ENCODE results near the gene SSTR3. TPM values are rescaled to one million over a fixed set of nuclear protein-coding genes. Genes with fewer than 3 reads are reported as not detected.

The SSTR3 gene
- total RNA-seq, 1 donor from 2014 or later, result not detected

DNA sequence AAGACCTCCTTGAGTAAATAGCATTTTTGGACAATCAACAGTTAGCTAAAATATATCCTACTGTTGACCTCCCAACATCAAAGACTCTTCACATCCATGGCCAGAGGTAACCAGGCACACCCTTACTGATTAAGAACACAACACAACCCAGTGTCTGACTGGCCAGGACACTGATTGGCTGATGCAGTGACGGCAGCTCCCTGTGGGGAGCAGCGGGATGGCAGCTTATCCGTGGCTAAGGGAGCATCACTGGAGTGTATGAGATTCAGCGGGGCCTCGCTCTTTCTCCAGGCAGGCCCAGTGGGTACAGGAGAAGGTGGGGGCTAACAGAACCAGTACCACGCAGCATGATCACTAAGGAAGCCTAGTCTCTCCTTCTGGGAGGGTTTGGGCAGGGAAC lies 52.2 kb downstream of the SSTR3 start:
- H3K36me3 ChIP-seq (ENCODE audit: control insufficient read depth, insufficient read depth, low read length), result no peaks in the 10 kb centered on the region
- no peak overlapping the region for H3K4me3 ChIP-seq (ENCODE audit: low read depth, low read length)
- DNase-seq (ENCODE audit: low read depth), result no peak
- H3K27me3 ChIP-seq (ENCODE audit: control insufficient read depth, insufficient read depth, low read length), result no peaks in the 10 kb centered on the region
- TF ChIP-seq, protein P1, sequence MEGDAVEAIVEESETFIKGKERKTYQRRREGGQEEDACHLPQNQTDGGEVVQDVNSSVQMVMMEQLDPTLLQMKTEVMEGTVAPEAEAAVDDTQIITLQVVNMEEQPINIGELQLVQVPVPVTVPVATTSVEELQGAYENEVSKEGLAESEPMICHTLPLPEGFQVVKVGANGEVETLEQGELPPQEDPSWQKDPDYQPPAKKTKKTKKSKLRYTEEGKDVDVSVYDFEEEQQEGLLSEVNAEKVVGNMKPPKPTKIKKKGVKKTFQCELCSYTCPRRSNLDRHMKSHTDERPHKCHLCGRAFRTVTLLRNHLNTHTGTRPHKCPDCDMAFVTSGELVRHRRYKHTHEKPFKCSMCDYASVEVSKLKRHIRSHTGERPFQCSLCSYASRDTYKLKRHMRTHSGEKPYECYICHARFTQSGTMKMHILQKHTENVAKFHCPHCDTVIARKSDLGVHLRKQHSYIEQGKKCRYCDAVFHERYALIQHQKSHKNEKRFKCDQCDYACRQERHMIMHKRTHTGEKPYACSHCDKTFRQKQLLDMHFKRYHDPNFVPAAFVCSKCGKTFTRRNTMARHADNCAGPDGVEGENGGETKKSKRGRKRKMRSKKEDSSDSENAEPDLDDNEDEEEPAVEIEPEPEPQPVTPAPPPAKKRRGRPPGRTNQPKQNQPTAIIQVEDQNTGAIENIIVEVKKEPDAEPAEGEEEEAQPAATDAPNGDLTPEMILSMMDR (IDR thresholded peaks at IDR 0.05; ENCODE audit: insufficient read depth, low read length, poor library complexity, severe bottlenecking), result no peak

GRCh38 chr22:37158963-37159290 lies 53.4 kb downstream of the SSTR3 start:
- no peaks in the 10 kb centered on the region for H3K27me3 ChIP-seq (ENCODE audit: control insufficient read depth, insufficient read depth, low read length)
- DNase-seq (ENCODE audit: low read depth), result no peak
- TF ChIP-seq, protein P1 (IDR thresholded peaks at IDR 0.05; ENCODE audit: insufficient read depth, low read length, poor library complexity, severe bottlenecking), result no peak

DNA sequence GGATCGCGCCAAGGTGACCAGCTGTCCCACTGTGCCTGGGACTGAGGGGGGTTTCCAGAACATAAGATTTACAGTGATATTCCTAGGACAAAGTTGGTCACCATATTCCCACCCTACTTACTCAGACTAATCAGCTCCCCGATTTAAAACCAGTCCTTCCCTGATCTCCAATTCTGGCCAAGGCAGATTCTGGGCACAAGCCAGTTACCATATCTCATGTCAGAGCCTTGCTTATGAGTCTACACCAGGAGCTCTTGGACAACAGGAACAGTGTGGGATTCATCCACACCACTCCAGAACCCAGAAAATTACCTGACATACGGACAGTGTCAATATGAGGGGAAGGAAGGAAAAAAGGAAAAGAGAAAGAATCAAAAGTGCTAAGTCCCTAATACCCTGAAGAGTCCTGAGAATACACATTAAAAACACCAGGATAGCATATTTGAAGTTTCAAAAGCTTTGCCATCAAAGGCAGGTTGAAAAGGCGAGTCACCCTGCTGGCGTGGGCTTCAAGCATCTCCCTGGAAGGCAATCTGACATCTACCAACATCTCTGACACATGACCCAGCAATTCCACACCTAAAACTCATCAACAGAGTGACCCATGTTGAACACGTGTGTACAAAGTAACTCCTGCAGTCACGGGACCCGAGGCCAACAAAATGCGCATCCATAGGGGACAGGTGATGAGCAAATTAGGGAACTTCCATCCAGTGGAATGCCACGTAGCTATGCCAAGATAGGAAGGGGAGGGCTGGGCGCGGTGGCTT lies 54.6 kb downstream of the SSTR3 start:
- TF ChIP-seq, protein P1 (IDR thresholded peaks at IDR 0.05; ENCODE audit: insufficient read depth, low read length, poor library complexity, severe bottlenecking), result no peak
- no peak for DNase-seq (ENCODE audit: low read depth)
- H3K27me3 ChIP-seq (ENCODE audit: control insufficient read depth, insufficient read depth, low read length), result no peaks in the 10 kb centered on the region
- no peaks in the 10 kb centered on the region for H3K36me3 ChIP-seq (ENCODE audit: control insufficient read depth, insufficient read depth, low read length)
- H3K4me3 ChIP-seq (ENCODE audit: low read depth, low read length), result no peak overlapping the region

More at GRCh38 chr22:37158963-37159290, 53.4 kb downstream of the SSTR3 start:
- Histone ChIP-seq H3K36me3 (ENCODE audit: control insufficient read depth, insufficient read depth, low read length) (no peaks in the 10 kb centered on the region), H3K4me3 (ENCODE audit: low read depth, low read length) (no peak overlapping the region)

GRCh38 chr22:37156686-37157435 lies 55.4 kb downstream of the SSTR3 start:
- Histone ChIP-seq H3K27me3 (ENCODE audit: control insufficient read depth, insufficient read depth, low read length) (no peaks in the 10 kb centered on the region), H3K36me3 (ENCODE audit: control insufficient read depth, insufficient read depth, low read length) (no peaks in the 10 kb centered on the region), H3K4me3 (ENCODE audit: low read depth, low read length) (no peak overlapping the region)
- TF ChIP-seq, protein P1 (IDR thresholded peaks at IDR 0.05; ENCODE audit: insufficient read depth, low read length, poor library complexity, severe bottlenecking), result no peak
- DNase-seq (ENCODE audit: low read depth), result no peak

- H3K4me3 ChIP-seq (ENCODE audit: low read depth, low read length), result no peak overlapping the region
- TF ChIP-seq, protein P1 (IDR thresholded peaks at IDR 0.05; ENCODE audit: insufficient read depth, low read length, poor library complexity, severe bottlenecking), result no peak
- no peaks in the 10 kb centered on the region for H3K36me3 ChIP-seq (ENCODE audit: control insufficient read depth, insufficient read depth, low read length)
- no peak for DNase-seq (ENCODE audit: low read depth)
- no peaks in the 10 kb centered on the region for H3K27me3 ChIP-seq (ENCODE audit: control insufficient read depth, insufficient read depth, low read length)
Observed at GRCh38 chr22:37155971-37156370, 56.3 kb downstream of the SSTR3 start.
